ENCODE data around the gene EEA1. TPM values are rescaled to one million over a fixed set of nuclear protein-coding genes. Genes with fewer than 3 reads are reported as not detected.

EEA1 gene
- total and polyA plus RNA-seq, 11 donors = 5.1 to 45.5 (median 28.5) TPM

DNA sequence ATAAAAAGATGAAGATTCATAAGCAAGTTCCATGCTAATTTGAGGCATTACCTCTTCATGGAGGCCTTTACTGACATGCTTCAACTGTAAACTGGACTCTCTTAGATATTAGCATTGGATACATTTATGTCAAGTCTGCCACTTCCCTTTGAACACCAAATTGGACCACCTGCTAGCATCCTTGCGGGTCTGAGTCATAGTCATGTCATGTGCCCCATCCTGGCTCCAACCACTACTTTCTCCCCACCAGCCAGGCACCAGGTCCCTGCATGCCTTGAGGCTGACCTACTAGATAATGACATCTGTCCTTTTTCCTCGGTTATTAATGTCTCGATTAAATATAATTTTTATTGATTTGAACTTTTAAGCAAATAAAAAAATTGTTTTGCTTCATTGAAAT, 32.9 kb upstream of the EEA1 start:
- H3K4me1 ChIP-seq = no peaks in the 10 kb centered on the region
- no peak overlapping the region for H3K4me3 ChIP-seq
- ATAC-seq (no peak), DNase-seq (no peak)
- H3K9me3 ChIP-seq = peaks cover 0 to 6% (median 0%) of the 10 kb centered on the region in 12 donors
- no peaks in the 10 kb centered on the region for H3K27me3 ChIP-seq
- intact Hi-C loops (cut with DNase I) = no loop called here
- WGBS, 4 donors = 91 to 95% (median 93%) methylated on average over 3 of the region's 3 CpGs
- no peaks in the 10 kb centered on the region for H3K36me3 ChIP-seq
- H3K27ac ChIP-seq = no peak overlapping the region
- TF ChIP-seq, protein P1, sequence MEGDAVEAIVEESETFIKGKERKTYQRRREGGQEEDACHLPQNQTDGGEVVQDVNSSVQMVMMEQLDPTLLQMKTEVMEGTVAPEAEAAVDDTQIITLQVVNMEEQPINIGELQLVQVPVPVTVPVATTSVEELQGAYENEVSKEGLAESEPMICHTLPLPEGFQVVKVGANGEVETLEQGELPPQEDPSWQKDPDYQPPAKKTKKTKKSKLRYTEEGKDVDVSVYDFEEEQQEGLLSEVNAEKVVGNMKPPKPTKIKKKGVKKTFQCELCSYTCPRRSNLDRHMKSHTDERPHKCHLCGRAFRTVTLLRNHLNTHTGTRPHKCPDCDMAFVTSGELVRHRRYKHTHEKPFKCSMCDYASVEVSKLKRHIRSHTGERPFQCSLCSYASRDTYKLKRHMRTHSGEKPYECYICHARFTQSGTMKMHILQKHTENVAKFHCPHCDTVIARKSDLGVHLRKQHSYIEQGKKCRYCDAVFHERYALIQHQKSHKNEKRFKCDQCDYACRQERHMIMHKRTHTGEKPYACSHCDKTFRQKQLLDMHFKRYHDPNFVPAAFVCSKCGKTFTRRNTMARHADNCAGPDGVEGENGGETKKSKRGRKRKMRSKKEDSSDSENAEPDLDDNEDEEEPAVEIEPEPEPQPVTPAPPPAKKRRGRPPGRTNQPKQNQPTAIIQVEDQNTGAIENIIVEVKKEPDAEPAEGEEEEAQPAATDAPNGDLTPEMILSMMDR (IDR thresholded peaks at IDR 0.05) = no peak
- TF ChIP-seq POLR2A (IDR thresholded peaks at IDR 0.05) = no peak

DNA sequence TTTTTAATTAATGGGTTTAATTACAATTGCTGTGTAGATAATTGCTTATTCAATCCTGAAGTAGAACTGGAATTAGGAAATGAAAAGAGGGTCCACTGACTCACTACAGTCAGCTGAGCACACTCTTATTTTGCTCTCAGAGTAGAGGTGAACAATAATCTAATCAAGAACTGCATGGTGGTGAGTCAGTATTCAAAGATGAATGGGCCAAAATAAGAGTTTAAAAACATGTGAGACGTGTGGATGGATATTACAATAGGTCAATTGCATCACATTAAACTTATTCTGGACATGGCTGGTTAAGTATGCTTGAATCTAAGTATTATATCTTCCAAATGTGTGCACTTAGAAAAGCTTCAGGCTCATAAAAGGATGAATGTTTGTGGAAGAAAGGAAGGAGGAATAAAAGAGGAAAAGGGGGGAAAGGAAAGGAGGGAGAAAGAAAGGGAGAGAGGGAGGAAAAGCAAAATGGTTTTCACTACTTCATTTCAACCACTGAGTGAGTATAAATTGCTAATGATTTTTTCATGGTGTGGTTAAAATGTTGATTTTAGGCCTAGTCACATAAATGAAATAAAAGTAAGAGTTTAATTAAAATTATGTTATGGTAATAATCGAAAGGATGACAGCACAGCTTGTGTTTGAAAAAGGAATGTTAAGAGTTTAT, 27.0 kb upstream of the EEA1 start:
- Histone ChIP-seq H3K9me3 (peaks cover 0 to 14% (median 7%) of the 10 kb centered on the region in 12 donors), H3K36me3 (no peaks in the 10 kb centered on the region), H3K27ac (no peak overlapping the region), H3K4me1 (no peaks in the 10 kb centered on the region), H3K4me3 (no peak overlapping the region), H3K27me3 (no peaks in the 10 kb centered on the region)
- WGBS, 4 donors = 71 to 78% (median 75%) methylated on average over 2 of the region's 2 CpGs
- TF ChIP-seq, protein P1 (IDR thresholded peaks at IDR 0.05) = no peak
- no peak for TF ChIP-seq POLR2A (IDR thresholded peaks at IDR 0.05)
- intact Hi-C loops (cut with DNase I) = no loop called here
- no peak for DNase-seq
- ATAC-seq = no peak

DNA sequence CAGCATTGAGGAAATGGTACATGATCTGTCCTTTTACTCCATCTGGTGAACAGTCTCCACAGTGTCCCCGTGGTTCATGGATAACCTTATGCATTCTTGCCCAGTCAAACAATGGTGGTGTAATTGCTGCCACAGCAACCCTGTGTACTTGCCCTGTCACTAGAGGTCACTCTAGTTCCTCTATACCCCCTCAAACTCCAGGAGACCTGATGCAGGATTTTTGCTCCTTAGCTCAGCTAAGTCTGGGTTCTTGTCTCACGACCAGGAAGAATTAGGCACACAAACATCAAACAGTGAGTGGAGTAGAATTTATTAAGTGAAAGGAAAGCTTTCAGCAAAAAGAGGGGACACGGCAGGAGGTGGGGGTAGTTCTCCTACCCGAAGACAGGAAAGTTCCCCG, 24.7 kb upstream of the EEA1 start:
- H3K4me3 ChIP-seq = no peak overlapping the region
- H3K36me3 ChIP-seq = no peaks in the 10 kb centered on the region
- H3K9me3 ChIP-seq = peaks cover 0 to 14% (median 7%) of the 10 kb centered on the region in 12 donors
- 77 to 94% (median 87%) methylated on average over 5 of the region's 5 CpGs for WGBS, 4 donors
- no peak for DNase-seq
- H3K4me1 ChIP-seq = no peaks in the 10 kb centered on the region
- TF ChIP-seq, protein P1 (IDR thresholded peaks at IDR 0.05) = no peak
- H3K27me3 ChIP-seq = no peaks in the 10 kb centered on the region
- no peak for ATAC-seq
- intact Hi-C loops (cut with DNase I) = no loop called here
- no peak overlapping the region for H3K27ac ChIP-seq

DNA sequence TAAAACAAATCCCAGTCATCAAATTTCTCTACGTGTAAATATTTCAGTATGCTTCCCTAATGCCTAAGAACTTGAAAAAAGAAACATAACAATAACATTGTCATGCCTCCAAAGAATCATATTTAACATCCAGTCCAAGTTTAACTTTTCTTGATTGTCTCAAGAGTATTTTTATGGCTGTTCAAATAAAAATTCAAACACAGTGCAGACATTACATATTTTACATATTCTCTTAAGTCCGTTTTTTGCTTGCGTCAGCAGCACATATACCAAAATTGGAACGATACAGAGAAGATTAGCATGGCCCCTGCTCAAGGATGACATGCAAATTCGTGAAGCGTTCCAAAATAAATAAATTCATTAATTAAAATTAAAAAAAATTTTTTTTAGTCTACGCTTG, 23.3 kb upstream of the EEA1 start:
- peaks cover 0 to 14% (median 4%) of the 10 kb centered on the region in 12 donors for H3K9me3 ChIP-seq
- ATAC-seq (no peak), DNase-seq (no peak)
- H3K4me1 ChIP-seq = no peaks in the 10 kb centered on the region
- no peak overlapping the region for H3K4me3 ChIP-seq
- intact Hi-C loops (cut with DNase I) = no loop called here
- 67 to 88% (median 83%) methylated on average over 7 of the region's 7 CpGs for WGBS, 4 donors
- H3K27ac ChIP-seq = no peak overlapping the region
- no peaks in the 10 kb centered on the region for H3K36me3 ChIP-seq
- H3K27me3 ChIP-seq = no peaks in the 10 kb centered on the region
- TF ChIP-seq, protein P1 (IDR thresholded peaks at IDR 0.05) = no peak
- TF ChIP-seq POLR2A (IDR thresholded peaks at IDR 0.05) = no peak
